Embryonic facial prominence (tissue), 1 donor: ENCODE data around the gene HENMT1.

ENCODE experiments used
- DNase-seq: peaks from one replicate; pipeline ENCODE4 v3.0.0-alpha.2; 2016; ENCODE audit errors: extremely low spot score

Gene HENMT1

DNA sequence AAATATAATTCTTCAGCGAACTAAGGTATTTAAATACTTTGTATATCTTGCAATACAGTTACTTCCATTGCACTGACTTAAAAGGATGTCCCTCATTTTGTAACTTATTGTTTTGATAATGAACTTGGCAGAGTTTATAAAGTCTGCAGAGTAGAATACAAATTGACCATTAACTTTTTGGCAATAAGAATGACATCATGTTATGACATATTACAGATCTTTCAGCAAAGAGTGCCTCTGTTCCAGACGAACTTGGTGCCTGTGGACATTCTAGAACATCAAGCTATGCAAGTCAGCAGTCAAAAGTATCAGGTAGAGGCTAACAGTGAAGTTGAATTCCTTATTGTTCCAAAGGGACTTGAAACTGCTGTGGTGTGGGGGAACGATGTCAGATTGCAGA lies 32.9 kb downstream of the HENMT1 start:
- no peak for DNase-seq

DNA sequence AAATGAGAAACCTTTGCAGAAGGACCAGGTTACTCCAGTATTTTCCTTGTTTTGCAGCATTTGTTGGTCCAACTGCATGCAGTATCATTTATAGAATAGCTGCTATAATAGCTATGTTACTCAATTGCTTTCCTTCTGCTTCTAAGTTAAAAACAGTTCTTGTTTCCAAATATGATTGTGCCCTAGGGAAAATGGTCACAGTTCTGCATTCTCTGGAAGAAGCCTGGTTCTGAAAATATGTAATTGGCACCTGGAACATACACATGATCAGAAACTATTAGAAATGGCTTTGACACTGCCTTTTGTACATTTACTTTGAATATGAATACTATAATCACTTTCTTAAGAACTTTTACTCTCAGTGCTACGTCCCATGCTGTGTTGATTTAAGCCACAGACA lies 33.6 kb downstream of the HENMT1 start:
- DNase-seq: no peak

DNA sequence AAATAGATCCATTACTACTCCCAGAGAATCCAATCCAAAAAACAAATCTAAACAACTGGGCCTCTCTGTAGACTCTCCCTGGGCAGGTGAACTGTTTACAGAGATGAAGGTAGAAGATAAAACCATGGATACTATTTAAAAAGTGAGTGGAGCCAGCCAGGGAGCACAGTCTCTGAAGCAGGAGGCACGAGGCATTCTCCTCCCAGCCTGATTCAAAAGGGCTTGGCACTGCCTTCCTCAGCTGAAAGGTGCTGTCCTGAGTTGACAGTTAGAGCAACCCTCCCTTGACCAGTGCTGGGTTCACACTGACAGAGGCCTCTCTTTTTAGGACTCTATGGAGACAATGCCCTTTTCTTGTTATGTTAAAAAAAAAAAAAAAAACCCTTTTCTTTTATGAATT lies 36.8 kb downstream of the HENMT1 start:
- DNase-seq: no peak

GRCh38 chr1:108617724-108618056 lies 43.2 kb downstream of the HENMT1 start:
- DNase-seq: no peak

DNA sequence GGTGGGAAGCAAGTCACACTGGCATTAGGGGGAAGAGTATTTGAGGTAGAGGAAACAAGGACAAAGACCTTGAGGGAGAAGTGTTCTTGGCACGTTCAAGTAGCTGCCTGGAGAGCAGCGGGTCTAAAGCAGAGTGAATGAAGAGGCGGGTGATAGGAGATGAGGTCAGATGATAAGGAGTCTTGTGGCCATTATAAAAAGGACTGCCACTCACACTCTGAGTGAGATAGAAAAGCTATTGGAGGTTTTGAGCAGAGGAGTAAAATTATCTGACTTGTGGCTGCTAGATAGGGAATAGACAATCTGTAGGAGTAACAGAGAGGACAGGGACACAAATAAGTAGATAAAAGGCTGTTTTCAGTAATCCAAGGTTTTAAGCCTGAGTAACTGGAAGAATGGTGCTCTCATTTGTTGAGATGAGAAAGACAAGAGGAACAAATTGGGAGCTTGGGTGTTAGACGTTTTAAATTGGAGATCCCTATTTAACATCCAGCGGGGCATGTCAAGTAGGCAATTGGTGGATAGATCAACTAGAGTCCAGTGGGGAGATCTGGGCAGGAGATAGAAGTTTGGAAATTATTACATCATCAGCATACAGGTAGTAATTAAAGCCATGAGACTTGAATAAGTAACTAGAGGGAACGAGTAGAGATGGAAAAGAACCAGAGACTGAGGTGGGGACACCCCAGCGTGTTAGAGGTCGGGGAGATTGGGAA lies 43.7 kb downstream of the HENMT1 start:
- DNase-seq: no peak

DNA sequence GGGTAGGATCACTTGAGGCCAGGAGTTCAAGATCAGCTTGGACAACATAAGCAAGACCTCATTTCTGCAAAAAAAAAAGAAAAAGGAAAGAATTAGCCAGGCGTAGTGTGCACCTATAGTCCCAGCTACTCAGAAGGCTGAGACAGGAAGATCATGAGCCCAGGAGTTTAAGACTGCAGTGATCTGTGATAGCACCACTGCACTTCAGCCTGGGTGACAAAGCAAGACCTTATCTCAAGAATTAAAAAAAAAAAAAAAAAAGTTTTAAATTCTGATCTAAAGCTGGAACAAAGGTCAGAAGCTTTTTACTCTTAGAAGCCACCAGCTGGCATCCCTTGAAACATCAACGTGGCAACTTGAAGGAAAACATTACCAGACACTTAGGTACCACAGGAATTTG lies 45.3 kb downstream of the HENMT1 start:
- no peak for DNase-seq

DNA sequence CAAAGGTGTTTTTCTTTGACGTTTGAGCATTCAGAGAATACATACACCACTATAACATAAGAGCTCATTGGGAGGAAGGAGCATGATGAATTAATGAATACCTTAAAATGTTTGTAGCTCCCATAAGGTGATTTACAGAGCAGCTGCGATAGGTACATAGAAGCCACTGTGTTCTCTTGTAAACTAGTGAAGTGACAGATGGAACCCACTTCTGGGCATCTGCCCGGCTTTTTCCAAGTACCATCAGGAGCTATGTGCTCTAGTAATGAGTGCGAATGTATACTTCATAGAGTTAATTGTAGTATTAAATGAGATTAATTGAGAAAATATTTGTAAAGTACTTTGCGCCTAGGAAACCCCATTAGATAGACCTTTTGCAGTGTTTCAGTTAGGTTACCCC lies 48.4 kb downstream of the HENMT1 start:
- DNase-seq: no peak

DNA sequence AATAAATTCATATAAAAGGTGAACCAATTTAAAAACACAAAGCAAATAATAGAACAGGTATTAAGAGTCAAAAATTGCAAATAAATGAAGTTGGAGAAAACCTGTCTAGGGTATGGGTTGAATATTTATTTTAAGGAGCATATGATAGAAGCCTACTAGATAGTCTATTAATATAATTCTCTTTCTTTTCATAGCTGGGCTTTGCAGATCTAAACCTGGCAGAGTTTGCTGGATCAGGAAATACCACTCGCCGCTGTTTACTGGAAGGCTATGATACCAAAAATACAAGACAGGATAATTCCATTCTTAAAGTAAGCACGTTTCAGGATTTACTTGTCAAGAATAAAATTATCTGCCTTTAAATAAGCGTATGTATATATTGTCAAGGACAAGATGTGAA lies 48.9 kb downstream of the HENMT1 start:
- DNase-seq: no peak

DNA sequence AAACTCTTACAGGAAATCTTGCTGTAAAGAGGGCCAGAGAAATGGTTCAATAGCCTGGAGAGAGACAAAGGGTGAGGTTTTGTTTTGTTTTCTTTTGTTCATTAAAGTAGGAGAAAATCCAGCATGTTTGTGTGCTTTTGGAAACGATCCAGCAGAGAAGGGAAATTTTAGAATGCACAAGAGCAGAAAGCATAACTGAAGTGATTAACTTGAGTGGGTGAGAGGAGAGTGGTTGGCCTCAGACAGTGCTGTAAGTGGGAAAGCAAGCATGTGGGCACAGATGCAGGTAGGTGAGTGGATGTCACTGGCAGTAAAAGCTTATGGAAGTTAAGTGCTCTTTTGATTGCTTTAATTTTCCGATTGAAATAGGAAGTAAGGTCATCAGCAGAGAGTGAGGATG lies 50.8 kb downstream of the HENMT1 start:
- no peak for DNase-seq

GRCh38 chr1:108609483-108610049 lies 51.3 kb downstream of the HENMT1 start:
- DNase-seq: no peak

DNA sequence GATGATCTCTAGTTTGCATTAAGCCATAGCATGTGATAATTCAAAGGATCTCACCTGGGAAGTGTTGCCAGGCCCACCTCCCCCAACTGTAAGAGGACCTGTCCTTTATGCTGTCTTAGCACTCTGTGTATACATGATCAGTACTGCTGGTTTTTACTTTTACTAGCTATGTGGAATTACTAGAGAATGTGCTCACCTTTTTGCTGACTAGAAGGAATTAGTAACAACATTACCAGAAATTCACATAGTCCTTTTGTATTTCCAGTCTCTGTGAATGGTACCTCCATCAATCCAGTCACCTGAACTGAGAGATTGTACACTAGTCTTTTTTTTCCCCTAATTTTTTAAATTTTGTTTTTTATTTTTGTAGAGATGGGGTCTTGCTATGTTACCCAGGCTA lies 54.4 kb downstream of the HENMT1 start:
- no peak for DNase-seq

DNA sequence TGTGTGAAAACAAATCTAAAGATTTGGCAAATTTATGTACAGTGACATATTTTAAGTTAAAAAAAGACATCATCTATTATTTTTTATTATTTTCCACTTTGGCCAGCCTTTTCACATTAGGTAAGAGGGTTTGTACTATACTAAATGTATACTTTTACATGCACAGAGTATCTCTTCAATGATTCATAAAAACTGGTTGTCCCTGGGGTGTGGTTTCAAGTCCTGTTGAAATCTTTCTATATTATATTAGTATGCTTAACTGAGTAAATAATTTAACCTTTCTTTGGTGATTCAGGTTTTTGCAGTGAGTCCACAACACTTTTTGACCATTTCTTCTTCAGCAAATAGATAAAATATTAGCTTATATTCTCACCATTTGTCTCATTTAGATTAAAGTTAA lies 55.3 kb downstream of the HENMT1 start:
- DNase-seq: no peak

DNA sequence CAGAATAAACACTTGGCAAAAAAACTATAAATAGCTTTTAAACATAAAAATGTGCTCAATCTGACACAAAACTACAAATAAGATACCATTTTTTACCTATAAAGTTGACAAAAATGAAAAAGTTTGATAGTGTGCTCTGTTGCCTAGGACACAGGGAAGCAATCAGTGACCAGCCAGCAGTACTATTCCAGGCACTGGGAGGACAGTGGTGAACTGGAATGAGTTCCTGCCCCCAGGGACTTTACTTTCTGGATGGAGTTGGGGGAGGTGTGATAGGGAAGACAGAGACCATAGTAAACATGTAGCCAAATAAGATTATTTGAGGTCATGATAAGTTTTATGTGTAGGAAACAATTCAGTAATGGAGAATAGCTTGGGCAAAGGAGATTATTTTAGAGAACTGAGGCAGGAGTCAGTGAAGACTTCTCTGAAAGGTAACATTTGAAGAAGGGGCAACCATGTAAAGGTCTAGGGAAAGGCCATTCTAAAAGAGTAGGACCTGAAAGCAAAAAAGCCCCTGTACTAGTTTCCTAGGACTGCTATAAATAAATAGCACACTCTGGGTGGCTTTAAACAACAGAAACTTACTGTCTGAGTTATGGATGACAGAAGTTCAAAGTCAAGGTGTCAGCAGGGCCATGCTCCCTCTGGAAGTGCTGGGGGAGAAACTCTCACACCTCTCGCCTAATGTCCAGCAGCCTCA lies 59.0 kb downstream of the HENMT1 start:
- DNase-seq: no peak

- no peak for DNase-seq
These were observed 60.4 kb downstream of the HENMT1 start for GRCh38 chr1:108600504-108600903.

- no peak for DNase-seq
These were observed 62.6 kb downstream of the HENMT1 start for GRCh38 chr1:108598340-108598739.
